ENCODE measurements around the gene TEX30.
A peak's percentile ranks its signal among the peaks of the same experiment; 100 is the strongest.
"Not testable (repeated sequence)": the region's sequence is repeated elsewhere in the genome, so short reads cannot be mapped to it uniquely, and the experiment has no call there.

Gene TEX30

GRCh38 chr13:102773441-102774213, at the start of gene TEX30:
Gene TEX30, minus strand, starts transcription at chr13:102773786. Its CDS starts 3,760 bp downstream, at chr13:102770026.
- DNase-seq: peak; percentile 96

- no peak for DNase-seq
Measured at GRCh38 chr13:102817907-102818306, 44.3 kb upstream of the TEX30 start.

- no peak for DNase-seq
Measured at GRCh38 chr13:102817241-102817640, 43.7 kb upstream of the TEX30 start.

- no peak for DNase-seq
Measured at GRCh38 chr13:102816708-102817107, 43.1 kb upstream of the TEX30 start.

GRCh38 chr13:102815788-102816187, 42.2 kb upstream of the TEX30 start:
- no peak for DNase-seq

GRCh38 chr13:102814793-102815192, 41.2 kb upstream of the TEX30 start:
- no peak for DNase-seq

- DNase-seq: no peak
Measured at GRCh38 chr13:102814025-102814607, 40.5 kb upstream of the TEX30 start.

- DNase-seq: no peak
Measured at GRCh38 chr13:102812611-102813287, 39.2 kb upstream of the TEX30 start.

- no peak for DNase-seq
Measured at GRCh38 chr13:102807699-102808098, 34.1 kb upstream of the TEX30 start.

- no peak for DNase-seq
Measured at GRCh38 chr13:102805680-102806079, 32.1 kb upstream of the TEX30 start.

- DNase-seq: peak; percentile 89
Measured at GRCh38 chr13:102800145-102801041, 26.8 kb upstream of the TEX30 start.

GRCh38 chr13:102799426-102800144, 26.0 kb upstream of the TEX30 start:
- DNase-seq: peak; percentile 75

GRCh38 chr13:102798581-102799425, 25.2 kb upstream of the TEX30 start, which contains the start of the genes BIVM and POGLUT2:
Gene BIVM, plus strand, starts transcription at chr13:102799119. Its CDS starts 8,149 bp downstream, at chr13:102807268.
Gene POGLUT2, minus strand, starts transcription at chr13:102798976. Its CDS starts 306 bp downstream, at chr13:102798670.
- peak; percentile 98 for DNase-seq

- DNase-seq: no peak
Measured at GRCh38 chr13:102793611-102794355, 20.2 kb upstream of the TEX30 start.

- no peak for DNase-seq
Measured at GRCh38 chr13:102792396-102792795, 18.8 kb upstream of the TEX30 start.

- no peak for DNase-seq
Measured at GRCh38 chr13:102788683-102789082, 15.1 kb upstream of the TEX30 start.

- DNase-seq: no peak
Measured at GRCh38 chr13:102784483-102784882, 10.9 kb upstream of the TEX30 start.

GRCh38 chr13:102781591-102781990, 8.0 kb upstream of the TEX30 start:
- no peak for DNase-seq

GRCh38 chr13:102780656-102781055, 7.1 kb upstream of the TEX30 start:
- not testable (repeated sequence) for DNase-seq
